ENCODE results near the gene E2F8.

DNA sequence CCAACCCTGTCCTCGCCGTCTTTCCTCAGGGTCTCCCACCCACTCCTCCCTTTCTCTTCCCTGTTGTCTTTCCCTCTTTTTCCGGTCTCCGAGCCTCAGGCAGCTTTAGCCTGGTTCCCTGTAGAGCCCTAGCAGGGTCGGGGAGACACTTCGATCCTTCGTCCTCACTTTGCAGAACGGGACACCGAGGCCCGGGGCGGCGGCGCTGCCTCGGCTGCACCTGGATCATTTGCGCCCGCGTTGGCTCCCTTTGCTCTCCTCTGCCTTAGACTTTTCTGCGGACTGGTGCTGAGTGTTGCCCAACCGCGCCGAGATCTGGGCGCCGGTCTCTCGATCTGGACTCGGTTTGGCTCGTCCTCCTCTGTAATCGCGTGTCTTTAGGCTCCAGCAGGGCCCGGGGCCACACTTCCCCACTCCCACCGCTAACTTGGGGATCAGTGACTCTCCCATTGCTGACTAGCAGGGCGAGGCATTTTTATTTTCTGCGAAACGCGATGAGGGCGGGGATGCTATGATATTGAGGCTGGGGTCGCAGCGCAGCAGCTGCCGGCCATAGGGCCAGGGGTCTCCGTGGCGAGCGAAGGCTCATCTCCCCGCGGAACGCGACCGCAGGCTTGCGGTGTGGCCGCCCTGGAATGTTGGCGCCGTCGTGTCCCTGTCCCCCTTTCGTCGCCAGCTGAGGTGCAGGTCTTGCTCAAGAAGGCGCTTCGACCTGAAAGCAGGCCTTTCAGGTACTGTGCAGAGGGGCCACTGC is 1.6 kb upstream of the E2F8 start:
- TF ChIP-seq, protein P1, sequence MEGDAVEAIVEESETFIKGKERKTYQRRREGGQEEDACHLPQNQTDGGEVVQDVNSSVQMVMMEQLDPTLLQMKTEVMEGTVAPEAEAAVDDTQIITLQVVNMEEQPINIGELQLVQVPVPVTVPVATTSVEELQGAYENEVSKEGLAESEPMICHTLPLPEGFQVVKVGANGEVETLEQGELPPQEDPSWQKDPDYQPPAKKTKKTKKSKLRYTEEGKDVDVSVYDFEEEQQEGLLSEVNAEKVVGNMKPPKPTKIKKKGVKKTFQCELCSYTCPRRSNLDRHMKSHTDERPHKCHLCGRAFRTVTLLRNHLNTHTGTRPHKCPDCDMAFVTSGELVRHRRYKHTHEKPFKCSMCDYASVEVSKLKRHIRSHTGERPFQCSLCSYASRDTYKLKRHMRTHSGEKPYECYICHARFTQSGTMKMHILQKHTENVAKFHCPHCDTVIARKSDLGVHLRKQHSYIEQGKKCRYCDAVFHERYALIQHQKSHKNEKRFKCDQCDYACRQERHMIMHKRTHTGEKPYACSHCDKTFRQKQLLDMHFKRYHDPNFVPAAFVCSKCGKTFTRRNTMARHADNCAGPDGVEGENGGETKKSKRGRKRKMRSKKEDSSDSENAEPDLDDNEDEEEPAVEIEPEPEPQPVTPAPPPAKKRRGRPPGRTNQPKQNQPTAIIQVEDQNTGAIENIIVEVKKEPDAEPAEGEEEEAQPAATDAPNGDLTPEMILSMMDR (IDR thresholded peaks at IDR 0.05) = no peak
- TF ChIP-seq POLR2A (IDR thresholded peaks at IDR 0.05) = no peak

Data from testis (tissue), 2 donors.